HFFc6 (cell line): ENCODE data around the gene RBM46. TPM values are rescaled to one million over a fixed set of nuclear protein-coding genes. Genes with fewer than 3 reads are reported as not detected.
"Not testable (repeated sequence)": the region's sequence is repeated elsewhere in the genome, so short reads cannot be mapped to it uniquely, and the experiment has no call there.

Source experiments
- DNase-seq: peaks from one replicate; pipeline ENCODE4 v3.0.0-alpha.2; 2018
- H3K27ac Mint-ChIP-seq: 2 replicates; pipeline ENCODE4 v1.8.0; 2020; ENCODE audit warnings: mild to moderate bottlenecking, mixed read lengths
- H3K27me3 Mint-ChIP-seq: 2 replicates; pipeline ENCODE4 v1.8.0; 2021; ENCODE audit warnings: mild to moderate bottlenecking, moderate library complexity, mixed read lengths; ENCODE audit not compliant: insufficient read depth
- H3K36me3 Mint-ChIP-seq: 2 replicates; pipeline ENCODE4 v1.8.0; 2021; ENCODE audit warnings: low read depth, mixed read lengths
- H3K4me1 Mint-ChIP-seq: 2 replicates; pipeline ENCODE4 v1.8.0; 2020; ENCODE audit warnings: low read depth, mixed read lengths
- H3K4me3 Mint-ChIP-seq: 2 replicates; pipeline ENCODE4 v1.8.0; 2020; ENCODE audit warnings: mild to moderate bottlenecking, moderate library complexity, mixed read lengths
- H3K9me3 Mint-ChIP-seq: 2 replicates; pipeline ENCODE4 v1.8.0; 2020; ENCODE audit warnings: mild to moderate bottlenecking, mixed read lengths
- CTCF ChIP-seq: fragments of 200-600 bp; sonication (generic); IDR thresholded peaks from 2 replicates; pipeline ENCODE4 v1.5.0; 2021; ENCODE audit warnings: antibody characterized with exemption, mild to moderate bottlenecking
- total RNA-seq, 6 experiments: library from RNA; stranded (reverse); fragmentation: NEBNext Ultra II Directional; extraction: Animal tissue kit (Norgen Biotek cat#: 25700); gene quantifications; 2 replicates in 1 of 6; 3 replicates in 5 of 6; pipeline ENCODE4 v1.2.3, GENCODE V29; 2021

RBM46 gene
- total RNA-seq, 6 experiments from 2014 or later: not detected

GRCh38 chr4:154868414-154869194, 87.5 kb downstream of the RBM46 start:
- no peak for DNase-seq
- no peak for TF ChIP-seq CTCF
- H3K36me3 Mint-ChIP-seq: peaks cover 6% of the 10 kb centered on the region
- H3K4me1 Mint-ChIP-seq: no peaks in the 10 kb centered on the region
- H3K27ac Mint-ChIP-seq: no peak overlapping the region
- no peaks in the 10 kb centered on the region for H3K27me3 Mint-ChIP-seq
- H3K4me3 Mint-ChIP-seq: no peak overlapping the region
- peaks cover 38% of the 10 kb centered on the region for H3K9me3 Mint-ChIP-seq

- H3K9me3 Mint-ChIP-seq: peaks cover 41% of the 10 kb centered on the region
- no peak overlapping the region for H3K27ac Mint-ChIP-seq
- no peak for DNase-seq
- no peaks in the 10 kb centered on the region for H3K4me1 Mint-ChIP-seq
- H3K4me3 Mint-ChIP-seq: no peak overlapping the region
- no peak for TF ChIP-seq CTCF
- peaks cover 8% of the 10 kb centered on the region for H3K36me3 Mint-ChIP-seq
- no peaks in the 10 kb centered on the region for H3K27me3 Mint-ChIP-seq
Measured at GRCh38 chr4:154869301-154869700, 88.2 kb downstream of the RBM46 start.

GRCh38 chr4:154872198-154872597, 91.1 kb downstream of the RBM46 start:
- H3K4me1 Mint-ChIP-seq: no peaks in the 10 kb centered on the region
- H3K27ac Mint-ChIP-seq: no peak overlapping the region
- H3K36me3 Mint-ChIP-seq: peaks cover 8% of the 10 kb centered on the region
- H3K4me3 Mint-ChIP-seq: no peak overlapping the region
- peaks cover 47% of the 10 kb centered on the region for H3K9me3 Mint-ChIP-seq
- no peak for TF ChIP-seq CTCF
- no peaks in the 10 kb centered on the region for H3K27me3 Mint-ChIP-seq
- DNase-seq: no peak

GRCh38 chr4:154874049-154874448, 93.0 kb downstream of the RBM46 start:
- not testable (repeated sequence) for H3K27ac Mint-ChIP-seq, H3K27me3 Mint-ChIP-seq, H3K4me1 Mint-ChIP-seq, H3K36me3 Mint-ChIP-seq, H3K4me3 Mint-ChIP-seq, DNase-seq
- peaks cover 60% of the 10 kb centered on the region for H3K9me3 Mint-ChIP-seq

GRCh38 chr4:154877110-154877760, 96.2 kb downstream of the RBM46 start:
- Mint-ChIP-seq H3K9me3 (peaks cover 52% of the 10 kb centered on the region), H3K27me3 (no peaks in the 10 kb centered on the region), H3K4me3 (no peak overlapping the region), H3K36me3 (peaks cover 8% of the 10 kb centered on the region), H3K4me1 (no peaks in the 10 kb centered on the region), H3K27ac (no peak overlapping the region)
- DNase-seq: no peak
- no peak for TF ChIP-seq CTCF

Other genes starting within 250 kb of the RBM46 start
- 100 to 1,000 TPM in 1 of 6 experiments, 10 to 100 TPM in 5; 93.8 to 101 (median 95.3) TPM for gene PLRG1, start 230.9 kb upstream of the RBM46 start, total RNA-seq
- gene FGB, start 218.3 kb upstream of the RBM46 start, total RNA-seq: not detected
- gene FGA, start 190.5 kb upstream of the RBM46 start, total RNA-seq: not detected
- gene FGG, start 168.6 kb upstream of the RBM46 start, total RNA-seq: not detected
- not detected for gene LRAT, start 37.3 kb upstream of the RBM46 start, total RNA-seq